CD4-positive, alpha-beta memory T cell (primary cell): ENCODE data around the gene SOBP. TPM values are rescaled to one million over a fixed set of nuclear protein-coding genes. Genes with fewer than 3 reads are reported as not detected.

Experiments
- CTCF ChIA-PET: fragments of 350-600 bp; sonication (Branson Sonifier 250); formaldehyde crosslinking; loops from one replicate; lab custom pipeline; 2021; ENCODE audit warnings: inconsistent platforms; ENCODE audit not compliant: partially characterized antibody; lab: Charles Lee
- POLR2A ChIA-PET: fragments of 350-600 bp; sonication (Branson Sonifier 250); formaldehyde crosslinking; loops from one replicate; lab custom pipeline; 2021; ENCODE audit not compliant: partially characterized antibody; lab: Charles Lee
- DNase-seq, 5 donors: peaks; one replicate each; pipeline versions ENCODE4 v3.0.0 to v3.0.0-alpha.2; 2020 to 2022; ENCODE audit warnings: mixed read lengths in 1 of 5
- H3K27ac ChIP-seq: one replicate; pipeline ENCODE4 v1.7.0; 2013; ENCODE audit warnings: low read depth, low read length
- H3K27me3 ChIP-seq: 2 replicates; pipeline ENCODE4 v1.7.0; 2013; ENCODE audit warnings: mild to moderate bottlenecking, low read length, moderate library complexity; ENCODE audit not compliant: insufficient read depth
- H3K36me3 ChIP-seq: 2 replicates; pipeline ENCODE4 v1.7.0; 2013; ENCODE audit warnings: mild to moderate bottlenecking, low read length, moderate library complexity; ENCODE audit not compliant: insufficient read depth
- H3K4me1 ChIP-seq: 2 replicates; pipeline ENCODE4 v1.7.0; 2013; ENCODE audit warnings: mild to moderate bottlenecking, low read length, moderate library complexity; ENCODE audit not compliant: insufficient read depth
- H3K4me3 ChIP-seq, 2 donors: one replicate each; pipeline ENCODE4 v1.7.0; 2013; ENCODE audit warnings: low read length in 2 of 2, mild to moderate bottlenecking in 1 of 2
- H3K9me3 ChIP-seq, 2 donors: one replicate each; pipeline ENCODE4 v1.7.0; 2013; ENCODE audit warnings: low read length in 2 of 2, control low read depth in 1 of 2; ENCODE audit not compliant: control insufficient read depth in 1 of 2
- H3K27ac Mint-ChIP-seq, 7 donors: one replicate each; pipeline ENCODE4 v1.8.0; 2020 to 2021; ENCODE audit warnings: mixed read lengths in 7 of 7, mild to moderate bottlenecking in 6 of 7, inconsistent platforms in 3 of 7, moderate library complexity in 3 of 7
- H3K27me3 Mint-ChIP-seq, 2 donors: one replicate each; pipeline ENCODE4 v1.8.0; 2020 to 2021; ENCODE audit warnings: mixed read lengths in 2 of 2
- H3K36me3 Mint-ChIP-seq, 2 donors: one replicate each; pipeline ENCODE4 v1.8.0; 2020 to 2021; ENCODE audit warnings: mixed read lengths in 2 of 2, inconsistent platforms in 1 of 2, mild to moderate bottlenecking in 1 of 2
- H3K4me1 Mint-ChIP-seq, 4 donors: one replicate each; pipeline ENCODE4 v1.8.0; 2020 to 2021; ENCODE audit warnings: mixed read lengths in 4 of 4, mild to moderate bottlenecking in 1 of 4
- H3K4me3 Mint-ChIP-seq, 8 donors: one replicate each; pipeline ENCODE4 v1.8.0; 2020 to 2021; ENCODE audit warnings: mixed read lengths in 8 of 8, mild to moderate bottlenecking in 7 of 8, moderate library complexity in 6 of 8, inconsistent platforms in 3 of 8
- H3K9me3 Mint-ChIP-seq, 8 donors: one replicate each; pipeline ENCODE4 v1.8.0; 2020 to 2021; ENCODE audit warnings: mixed read lengths in 8 of 8, mild to moderate bottlenecking in 5 of 8, inconsistent platforms in 3 of 8, moderate library complexity in 1 of 8
- intact Hi-C: fragments of 100-400 bp; cut with micrococcal nuclease; formaldehyde crosslinking; loops from one replicate; pipeline ENCODE4 v1.15.1; 2023
- polyA plus RNA-seq, 2 donors: library from polyadenylated mRNA; unstranded; fragments of 300-500 nt; fragmentation: Illumina TruSeq; gene quantifications; one replicate each; pipeline ENCODE4 v1.2.3, GENCODE V29; 2021
- total RNA-seq, 2 experiments: library from RNA; stranded (reverse); gene quantifications; one replicate each; pipeline ENCODE4 v1.2.3, GENCODE V29; 2021

The SOBP gene
- total and polyA plus RNA-seq, 4 experiments from 2014 or later, result 0.10 TPM; not detected in 3

GRCh38 chr6:107599043-107599442, 109.1 kb downstream of the SOBP start:
- Histone ChIP-seq H3K36me3 (no peaks in the 10 kb centered on the region), H3K4me3 (no peak overlapping the region), H3K9me3 (no peaks in the 10 kb centered on the region), H3K27ac (no peak overlapping the region), H3K4me1 (no peaks in the 10 kb centered on the region), H3K27me3 (no peaks in the 10 kb centered on the region)
- intact Hi-C loops, result no loop called here
- H3K27me3 Mint-ChIP-seq, result peaks cover 8 to 10% of the 10 kb centered on the region in 2 donors
- H3K4me3 Mint-ChIP-seq, result no peak overlapping the region
- POLR2A ChIA-PET, result no interaction called here
- H3K4me1 Mint-ChIP-seq, result no peaks in the 10 kb centered on the region
- CTCF ChIA-PET, result interaction anchor here (2.1 kb wide), 1 partner anchor 11 kb away, joined by 6 read pairs; no protein-coding TSS in a partner anchor
- DNase-seq, result no peak
- no peak overlapping the region for H3K27ac Mint-ChIP-seq
- no peaks in the 10 kb centered on the region for H3K9me3 Mint-ChIP-seq
- H3K36me3 Mint-ChIP-seq, result no peaks in the 10 kb centered on the region

DNA sequence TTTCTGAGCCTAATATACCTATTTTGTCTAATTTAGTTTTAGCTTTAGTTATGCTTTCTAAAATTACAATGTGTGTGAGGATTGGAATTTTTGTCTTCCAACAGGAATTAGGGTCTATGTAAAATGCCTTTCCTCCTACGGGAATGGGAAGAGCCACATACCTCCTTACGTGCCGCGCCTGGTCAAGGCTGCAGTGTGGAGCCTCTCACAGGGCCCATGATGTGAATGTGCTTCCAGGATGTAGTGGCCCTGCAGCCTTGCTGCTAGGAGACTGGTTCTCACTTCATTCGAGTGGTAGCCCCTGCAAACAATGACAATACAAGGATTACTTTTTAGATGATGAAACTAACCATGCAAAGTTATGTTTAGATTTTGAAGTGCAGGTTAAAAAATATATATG, 110.2 kb downstream of the SOBP start:
- H3K4me3 ChIP-seq, result no peak overlapping the region
- Mint-ChIP-seq H3K27ac (no peak overlapping the region), H3K4me1 (no peaks in the 10 kb centered on the region), H3K4me3 (no peak overlapping the region), H3K36me3 (no peaks in the 10 kb centered on the region), H3K9me3 (no peaks in the 10 kb centered on the region), H3K27me3 (peaks cover 11 to 12% of the 10 kb centered on the region in 2 donors)
- CTCF ChIA-PET, result no interaction called here
- DNase-seq, result no peak
- no peaks in the 10 kb centered on the region for H3K27me3 ChIP-seq
- no peaks in the 10 kb centered on the region for H3K9me3 ChIP-seq
- POLR2A ChIA-PET, result no interaction called here
- H3K4me1 ChIP-seq, result no peaks in the 10 kb centered on the region
- H3K36me3 ChIP-seq, result no peaks in the 10 kb centered on the region
- H3K27ac ChIP-seq, result no peak overlapping the region
- intact Hi-C loops, result no loop called here

DNA sequence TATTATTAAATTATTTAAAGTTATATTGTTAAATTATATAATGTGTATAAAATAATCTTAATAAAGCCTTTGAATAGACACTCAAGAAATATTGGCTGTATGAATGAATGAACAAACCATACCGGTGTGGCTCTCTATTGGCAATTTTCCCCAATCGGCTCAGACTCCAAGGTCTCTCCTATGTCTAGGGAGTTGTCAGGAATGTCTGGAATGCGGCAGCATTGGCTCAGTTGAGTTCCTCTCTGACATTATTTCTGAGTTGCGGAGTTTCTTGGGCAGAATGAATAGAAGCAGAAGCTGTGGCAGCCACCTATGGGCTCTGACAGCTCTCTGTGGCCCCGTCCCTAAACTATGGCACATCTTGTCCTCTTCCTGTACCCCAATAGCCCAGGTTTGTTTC, 111.0 kb downstream of the SOBP start:
- no peaks in the 10 kb centered on the region for H3K4me1 Mint-ChIP-seq
- Histone ChIP-seq H3K9me3 (no peaks in the 10 kb centered on the region), H3K27me3 (no peaks in the 10 kb centered on the region), H3K4me3 (no peak overlapping the region), H3K4me1 (no peaks in the 10 kb centered on the region), H3K27ac (no peak overlapping the region), H3K36me3 (no peaks in the 10 kb centered on the region)
- no peaks in the 10 kb centered on the region for H3K9me3 Mint-ChIP-seq
- POLR2A ChIA-PET, result no interaction called here
- no peaks in the 10 kb centered on the region for H3K36me3 Mint-ChIP-seq
- DNase-seq, result no peak
- intact Hi-C loops, result no loop called here
- H3K27ac Mint-ChIP-seq, result no peak overlapping the region
- H3K27me3 Mint-ChIP-seq, result peaks cover 11 to 13% of the 10 kb centered on the region in 2 donors
- H3K4me3 Mint-ChIP-seq, result no peak overlapping the region
- CTCF ChIA-PET, result no interaction called here

DNA sequence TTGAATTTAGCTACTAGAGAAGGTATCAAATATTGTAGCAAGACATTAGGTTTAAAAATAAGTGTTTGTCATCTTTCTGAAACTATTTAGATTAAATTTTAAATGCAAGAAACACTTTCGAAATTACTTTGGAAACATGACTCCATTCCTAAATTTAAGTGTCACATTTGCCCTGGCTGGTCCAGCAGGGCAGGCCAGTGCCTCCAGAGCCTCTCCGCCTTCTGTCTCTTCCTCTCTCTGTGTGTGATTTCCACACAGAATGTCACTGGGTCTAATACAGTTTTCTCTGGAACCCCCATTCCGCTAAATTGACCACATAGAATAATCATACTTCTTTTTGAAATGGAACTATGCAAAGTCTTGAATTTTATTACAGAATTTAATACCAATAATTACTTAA, 111.5 kb downstream of the SOBP start:
- DNase-seq, result no peak
- Histone ChIP-seq H3K36me3 (no peaks in the 10 kb centered on the region), H3K9me3 (no peaks in the 10 kb centered on the region), H3K27me3 (no peaks in the 10 kb centered on the region), H3K4me1 (no peaks in the 10 kb centered on the region), H3K4me3 (no peak overlapping the region), H3K27ac (no peak overlapping the region)
- H3K27ac Mint-ChIP-seq, result no peak overlapping the region
- H3K4me3 Mint-ChIP-seq, result no peak overlapping the region
- H3K9me3 Mint-ChIP-seq, result no peaks in the 10 kb centered on the region
- no peaks in the 10 kb centered on the region for H3K4me1 Mint-ChIP-seq
- peaks cover 11 to 13% of the 10 kb centered on the region in 2 donors for H3K27me3 Mint-ChIP-seq
- POLR2A ChIA-PET, result no interaction called here
- H3K36me3 Mint-ChIP-seq, result no peaks in the 10 kb centered on the region
- CTCF ChIA-PET, result no interaction called here
- intact Hi-C loops, result no loop called here

DNA sequence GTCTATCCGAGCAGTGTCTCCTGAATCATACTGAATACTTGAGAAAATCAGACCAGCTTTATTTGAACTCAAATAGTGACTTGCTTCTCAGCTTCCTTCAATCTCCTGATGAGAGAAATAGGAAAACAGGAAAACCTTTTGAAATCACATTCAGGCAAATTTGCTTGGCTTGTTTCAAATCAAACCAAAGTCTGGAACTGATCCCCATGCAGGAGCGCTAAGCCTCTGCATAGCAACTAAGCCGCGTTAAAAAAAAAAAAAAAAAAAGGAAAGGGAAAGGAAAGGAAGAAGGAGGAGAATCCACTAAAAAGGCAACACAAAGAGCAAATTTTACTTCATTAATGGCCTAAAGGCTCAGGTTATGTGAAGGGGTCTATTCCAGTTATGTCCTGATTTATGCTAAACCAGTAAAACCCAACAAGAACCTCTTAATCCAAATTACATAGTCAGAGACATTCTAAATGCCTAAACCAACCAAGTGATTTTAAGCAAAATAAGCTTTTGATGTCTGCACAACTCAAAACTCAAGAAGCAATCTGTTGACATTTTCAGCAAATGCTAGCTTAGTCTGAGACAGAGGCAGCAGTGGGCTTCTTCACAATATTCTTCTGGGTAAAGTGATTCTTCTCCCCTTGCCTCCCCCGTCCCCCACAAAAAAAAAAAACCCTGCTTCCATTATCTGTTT, 112.5 kb downstream of the SOBP start:
- Histone ChIP-seq H3K27me3 (no peaks in the 10 kb centered on the region), H3K9me3 (no peaks in the 10 kb centered on the region), H3K4me3 (no peak overlapping the region), H3K4me1 (no peaks in the 10 kb centered on the region), H3K27ac (no peak overlapping the region), H3K36me3 (no peaks in the 10 kb centered on the region)
- ChIA-PET CTCF (no interaction called here), POLR2A (no interaction called here)
- H3K36me3 Mint-ChIP-seq, result no peaks in the 10 kb centered on the region
- intact Hi-C loops, result no loop called here
- no peak overlapping the region for H3K4me3 Mint-ChIP-seq
- H3K9me3 Mint-ChIP-seq, result no peaks in the 10 kb centered on the region
- peaks cover 12 to 14% of the 10 kb centered on the region in 2 donors for H3K27me3 Mint-ChIP-seq
- H3K27ac Mint-ChIP-seq, result no peak overlapping the region
- H3K4me1 Mint-ChIP-seq, result no peaks in the 10 kb centered on the region
- no peak for DNase-seq

- Mint-ChIP-seq H3K36me3 (no peaks in the 10 kb centered on the region), H3K4me1 (no peaks in the 10 kb centered on the region), H3K27ac (no peak overlapping the region), H3K9me3 (no peaks in the 10 kb centered on the region), H3K27me3 (peaks cover 11 to 17% of the 10 kb centered on the region in 2 donors), H3K4me3 (no peak overlapping the region)
- POLR2A ChIA-PET, result no interaction called here
- H3K36me3 ChIP-seq, result no peaks in the 10 kb centered on the region
- no peaks in the 10 kb centered on the region for H3K9me3 ChIP-seq
- no peak overlapping the region for H3K4me3 ChIP-seq
- intact Hi-C loops, result no loop called here
- no peaks in the 10 kb centered on the region for H3K27me3 ChIP-seq
- no peaks in the 10 kb centered on the region for H3K4me1 ChIP-seq
- H3K27ac ChIP-seq, result no peak overlapping the region
- CTCF ChIA-PET, result no interaction called here
- DNase-seq, result no peak
These were observed 113.1 kb downstream of the SOBP start for GRCh38 chr6:107603006-107603370.

DNA sequence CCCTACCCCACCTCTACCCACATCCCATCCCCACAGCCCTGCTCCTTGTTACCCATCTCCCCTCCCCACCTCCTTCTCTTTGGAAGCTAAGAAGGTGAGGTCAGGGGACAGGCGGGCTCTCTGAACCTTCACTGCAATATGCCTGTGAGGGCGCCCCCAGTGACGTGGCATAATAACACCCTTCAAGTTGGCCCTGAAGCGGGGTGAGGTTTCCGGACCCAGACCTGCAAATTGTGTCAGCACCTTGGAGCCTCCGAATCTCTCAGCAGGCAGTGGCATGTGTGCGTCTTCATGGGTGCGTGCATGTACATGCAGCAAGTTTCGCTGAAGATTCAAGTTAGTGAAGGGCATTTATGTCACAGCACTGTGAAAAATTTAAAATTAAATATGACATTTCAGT, 114.6 kb downstream of the SOBP start:
- Mint-ChIP-seq H3K27ac (no peak overlapping the region), H3K36me3 (no peaks in the 10 kb centered on the region), H3K27me3 (peaks cover 6 to 14% of the 10 kb centered on the region in 2 donors), H3K9me3 (no peaks in the 10 kb centered on the region), H3K4me3 (no peak overlapping the region), H3K4me1 (no peaks in the 10 kb centered on the region)
- Histone ChIP-seq H3K9me3 (no peaks in the 10 kb centered on the region), H3K4me3 (no peak overlapping the region), H3K4me1 (no peaks in the 10 kb centered on the region), H3K27ac (no peak overlapping the region), H3K27me3 (no peaks in the 10 kb centered on the region), H3K36me3 (no peaks in the 10 kb centered on the region)
- ChIA-PET CTCF (no interaction called here), POLR2A (no interaction called here)
- intact Hi-C loops, result no loop called here
- no peak for DNase-seq
